Gastrocnemius medialis (tissue), 4 donors: ENCODE results near the gene PDYN.

Experiments
- POLR2A ChIP-seq, 2 donors: fragments of 450-650 bp; IDR thresholded peaks; one replicate each; pipeline ENCODE4 v1.6.1; 2017; ENCODE audit warnings: antibody characterized with exemption in 2 of 2, mild to moderate bottlenecking in 2 of 2, moderate library complexity in 2 of 2
- TF ChIP-seq, protein P1 (sequence below), 5 experiments: fragments of 450-650 bp in 3 of 5; fragments of 200-600 bp in 2 of 5; sonication (generic) in 2 of 5; IDR thresholded peaks in 4 of 5; conservative IDR thresholded peaks in 1 of 5; 1 replicate in 4 of 5; 2 replicates in 1 of 5; pipeline ENCODE4 v1.5.1; 2016 to 2019; ENCODE audit warnings: antibody characterized with exemption in 5 of 5, mild to moderate bottlenecking in 3 of 5, moderate library complexity in 3 of 5

DNA sequence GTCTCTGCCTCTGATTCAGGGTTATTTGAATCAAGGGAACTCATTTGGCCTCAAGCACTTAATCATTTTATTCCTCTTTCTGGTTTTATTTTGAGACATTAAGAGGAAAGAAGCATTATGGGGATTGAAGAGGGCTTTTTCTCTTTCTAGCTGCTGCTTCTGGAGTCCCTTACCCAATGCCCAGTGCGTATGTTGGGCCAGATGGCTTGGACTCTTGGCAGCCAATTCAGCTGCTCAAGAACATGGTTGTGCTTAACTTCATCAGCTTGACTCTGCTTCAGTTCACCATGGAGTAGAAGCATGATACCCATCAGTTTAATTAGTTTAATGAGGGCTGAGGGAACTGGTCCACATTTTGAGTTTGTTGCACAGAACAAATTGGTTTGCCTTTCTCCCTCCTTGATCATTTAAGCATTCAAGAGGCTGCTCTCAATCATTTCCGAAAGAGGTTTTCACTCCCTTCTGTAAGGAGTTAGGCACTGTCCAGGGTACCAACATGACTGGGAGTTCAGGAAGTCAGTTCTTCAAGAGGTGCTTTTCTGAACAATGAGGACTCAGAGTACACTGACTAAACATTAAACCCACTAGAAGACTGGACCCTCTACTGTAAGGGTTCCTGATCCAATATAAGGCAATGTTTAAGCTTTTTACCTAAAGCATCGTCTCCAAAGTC, 14.6 kb downstream of the PDYN start:
- TF ChIP-seq POLR2A (IDR thresholded peaks at IDR 0.05) = no peak
- TF ChIP-seq, protein P1, sequence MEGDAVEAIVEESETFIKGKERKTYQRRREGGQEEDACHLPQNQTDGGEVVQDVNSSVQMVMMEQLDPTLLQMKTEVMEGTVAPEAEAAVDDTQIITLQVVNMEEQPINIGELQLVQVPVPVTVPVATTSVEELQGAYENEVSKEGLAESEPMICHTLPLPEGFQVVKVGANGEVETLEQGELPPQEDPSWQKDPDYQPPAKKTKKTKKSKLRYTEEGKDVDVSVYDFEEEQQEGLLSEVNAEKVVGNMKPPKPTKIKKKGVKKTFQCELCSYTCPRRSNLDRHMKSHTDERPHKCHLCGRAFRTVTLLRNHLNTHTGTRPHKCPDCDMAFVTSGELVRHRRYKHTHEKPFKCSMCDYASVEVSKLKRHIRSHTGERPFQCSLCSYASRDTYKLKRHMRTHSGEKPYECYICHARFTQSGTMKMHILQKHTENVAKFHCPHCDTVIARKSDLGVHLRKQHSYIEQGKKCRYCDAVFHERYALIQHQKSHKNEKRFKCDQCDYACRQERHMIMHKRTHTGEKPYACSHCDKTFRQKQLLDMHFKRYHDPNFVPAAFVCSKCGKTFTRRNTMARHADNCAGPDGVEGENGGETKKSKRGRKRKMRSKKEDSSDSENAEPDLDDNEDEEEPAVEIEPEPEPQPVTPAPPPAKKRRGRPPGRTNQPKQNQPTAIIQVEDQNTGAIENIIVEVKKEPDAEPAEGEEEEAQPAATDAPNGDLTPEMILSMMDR (IDR thresholded peaks at IDR 0.05 in 4 of 5, conservative IDR thresholded peaks at IDR 0.05 in 1 of 5) = no peak
